Neural progenitor cell (in vitro differentiated cells): ENCODE measurements around the gene PIM3.

Source experiments
- CTCF ChIP-seq: fragments of 200-600 bp; sonication (generic); IDR thresholded peaks from 2 replicates; pipeline ENCODE4 v1.5.1; 2017; ENCODE audit warnings: antibody characterized with exemption, mild to moderate bottlenecking
- EZH2 ChIP-seq: fragments of 200-600 bp; sonication (generic); IDR thresholded peaks from 2 replicates; pipeline ENCODE4 v1.6.1; 2017; ENCODE audit warnings: antibody characterized with exemption, mild to moderate bottlenecking, moderate library complexity
- EZH2phosphoT487 ChIP-seq: fragments of 200-600 bp; sonication (generic); IDR thresholded peaks from 2 replicates; pipeline ENCODE4 v1.6.1; 2017; ENCODE audit warnings: antibody characterized with exemption

- TF ChIP-seq CTCF, result no peak
- no peak for TF ChIP-seq EZH2
- no peak for TF ChIP-seq EZH2phosphoT487
Measured at GRCh38 chr22:49973018-49973961, 12.7 kb downstream of the PIM3 start.
